GM12878 (cell line): Measurements from ENCODE around the gene B4GALT1. TPM values are rescaled to one million over a fixed set of nuclear protein-coding genes. Genes with fewer than 3 reads are reported as not detected.
A peak's percentile ranks its signal among the peaks of the same experiment; 100 is the strongest.

Source experiments
- CREM ChIP-seq: IDR thresholded peaks from 2 replicates; pipeline ENCODE4 v1.6.1; 2014; ENCODE audit warnings: antibody characterized with exemption, low read depth
- FOXK2 ChIP-seq: fragments of 450-650 bp; IDR thresholded peaks from 2 replicates; pipeline ENCODE4 v1.6.1; 2017; ENCODE audit warnings: mild to moderate bottlenecking, moderate library complexity
- IKZF2 ChIP-seq, 2 experiments: fragments of 450-650 bp; IDR thresholded peaks; 2 replicates each; pipeline ENCODE4 v1.6.1; 2017; ENCODE audit warnings: mild to moderate bottlenecking in 2 of 2, moderate library complexity in 2 of 2
- KLF5 ChIP-seq: fragments of 450-650 bp; IDR thresholded peaks from 2 replicates; pipeline ENCODE4 v1.6.1; 2014; ENCODE audit warnings: mild to moderate bottlenecking; ENCODE audit not compliant: partially characterized antibody
- MXI1 ChIP-seq: fragments of 150-350 bp; IDR thresholded peaks from 2 replicates; pipeline ENCODE4 v1.6.1; 2011; ENCODE audit warnings: low read depth, mild to moderate bottlenecking, inconsistent platforms, low read length, improper control_type of control experiment
- NKRF ChIP-seq: fragments of 450-650 bp; conservative IDR thresholded peaks from 2 replicates; pipeline ENCODE4 v1.6.1; 2017; ENCODE audit warnings: mild to moderate bottlenecking, moderate library complexity
- PBX3 ChIP-seq: IDR thresholded peaks from 2 replicates; pipeline ENCODE4 v1.6.1; 2011; ENCODE audit warnings: mild to moderate bottlenecking, low read depth, low read length, moderate library complexity; ENCODE audit not compliant: insufficient replicate concordance
- POU2F2 ChIP-seq: IDR thresholded peaks from 3 replicates; pipeline ENCODE4 v1.6.1; 2011; ENCODE audit warnings: low read depth, mild to moderate bottlenecking, low read length, borderline replicate concordance
- RAD51 ChIP-seq: fragments of 450-650 bp; IDR thresholded peaks from 2 replicates; pipeline ENCODE4 v1.6.1; 2016; ENCODE audit warnings: moderate library complexity, mild to moderate bottlenecking, inconsistent platforms
- SMAD1 ChIP-seq: fragments of 450-650 bp; IDR thresholded peaks from 2 replicates; pipeline ENCODE4 v1.6.1; 2018; ENCODE audit warnings: mild to moderate bottlenecking, low read depth; ENCODE audit not compliant: partially characterized antibody
- SPI1 ChIP-seq: IDR thresholded peaks from 2 replicates; pipeline ENCODE4 v1.6.1; 2011; ENCODE audit warnings: low read depth, mild to moderate bottlenecking, low read length, moderate library complexity, borderline replicate concordance; ENCODE audit not compliant: insufficient read depth
- TCF3 ChIP-seq: IDR thresholded peaks from 2 replicates; pipeline ENCODE4 v1.6.1; 2012; ENCODE audit warnings: low read depth, mild to moderate bottlenecking, low read length, borderline replicate concordance; ENCODE audit not compliant: insufficient read depth
- ZNF217 ChIP-seq: fragments of 450-650 bp; IDR thresholded peaks from 2 replicates; pipeline ENCODE4 v1.6.1; 2017; ENCODE audit warnings: antibody characterized with exemption, mild to moderate bottlenecking
- ZNF384 ChIP-seq: IDR thresholded peaks from 2 replicates; pipeline ENCODE4 v1.6.1; 2012; ENCODE audit warnings: low read depth, mild to moderate bottlenecking, low read length, improper control_type of control experiment, borderline replicate concordance
- polyA plus RNA-seq, 11 experiments: library from polyadenylated mRNA; depleted of rRNA in 4 of 11; unstranded in 6 of 11; stranded (reverse) in 5 of 11; fragments of >200 nt; fragmentation: Nextera tagmentation in 4 of 11; fragmentation: Illumina TruSeq in 1 of 11; extraction: Ambion mirVana in 4 of 11; extraction: Trizol in 1 of 11; gene quantifications; 1 replicate in 1 of 11; 2 replicates in 10 of 11; pipeline versions ENCODE4 v1.2.1 to v1.2.3, GENCODE V29; 2011 to 2016; ENCODE audit warnings: inconsistent platforms in 2 of 11, missing spikeins in 2 of 11, low read depth in 1 of 11
- total RNA-seq, 4 experiments: library from RNA; depleted of rRNA in 3 of 4; stranded (reverse); fragments of >200 nt in 3 of 4; fragmentation: Illumina TruSeq in 1 of 4; extraction: Trizol in 1 of 4; gene quantifications; 2 replicates each; pipeline versions ENCODE4 v1.2.1 to v1.2.3, GENCODE V29; 2013 to 2021

The B4GALT1 gene
- total and polyA plus RNA-seq, 10 of the 15 experiments (the other 5 are each of a cell fraction or from before 2014, with no cell fraction given) = 12.7 to 79.0 (median 41.0) TPM

DNA sequence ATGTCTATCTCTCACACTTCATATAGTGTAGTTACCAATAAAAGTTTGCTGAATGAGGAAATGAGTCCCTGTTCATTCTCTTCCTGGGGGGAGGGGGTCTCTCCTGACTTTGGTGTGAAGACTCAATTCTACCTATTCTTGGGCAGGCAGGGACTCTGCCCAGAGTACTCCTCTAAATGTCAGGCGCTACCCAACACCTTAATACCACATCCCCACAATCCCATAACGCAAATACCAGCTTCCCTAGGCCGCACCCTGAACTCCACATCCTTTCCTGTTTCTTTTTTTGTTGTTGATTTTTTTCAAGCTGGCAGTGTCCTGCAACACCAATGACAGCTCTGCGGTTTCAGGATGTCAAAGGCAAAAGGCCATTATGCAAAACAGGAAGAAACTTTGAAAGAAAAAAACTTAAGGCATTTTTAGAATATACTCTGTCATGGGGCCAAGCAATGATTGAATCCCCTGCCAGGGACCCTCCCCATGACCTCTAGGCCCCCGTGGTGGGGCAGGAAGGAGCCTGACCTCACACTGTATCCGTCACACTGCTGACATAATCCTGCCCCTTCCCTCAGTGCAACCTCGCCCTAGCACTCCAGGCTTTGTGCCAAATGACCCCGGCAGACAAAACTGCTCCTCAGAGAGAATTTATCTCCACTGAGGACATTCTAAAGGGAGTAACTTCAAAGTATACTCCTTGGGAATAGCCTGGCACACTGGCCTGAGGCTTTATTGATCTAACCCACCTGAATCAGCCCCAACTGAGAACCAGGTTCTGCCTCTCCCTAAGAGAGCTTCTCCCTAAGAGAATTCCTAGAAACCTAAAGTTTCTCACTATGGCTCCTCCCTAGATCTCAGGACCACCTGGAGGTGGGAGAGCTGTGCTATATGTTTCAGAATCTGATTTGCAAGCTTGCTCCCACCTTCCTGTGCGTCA is 8.0 kb downstream of the B4GALT1 start (continued):
- TF ChIP-seq MXI1 = peak; percentile 36; the same call in 1 of the 2 replicates
- TF ChIP-seq FOXK2 = no peak
- 0 out of 2 replicates have a peak, but pooled peaks have one; percentile 35 for TF ChIP-seq ZNF217
- peak; percentile 54 for TF ChIP-seq CREM
- TF ChIP-seq KLF5 = no peak
- peak; percentile 84 to 86 for TF ChIP-seq IKZF2 (IDR thresholded peaks at IDR 0.05)
- no peak for TF ChIP-seq RAD51
- no peak for TF ChIP-seq TCF3
- TF ChIP-seq SPI1 = peak; percentile 38; the same call in 1 of the 2 replicates
- TF ChIP-seq PBX3 = peak; percentile 1
- peak; percentile 81 for TF ChIP-seq ZNF384
- TF ChIP-seq NKRF = 0 out of 2 replicates have a peak, but pooled peaks have one; percentile 37
- TF ChIP-seq SMAD1 = peak; percentile 17
- peak; percentile 60; the same call in 1 of the 3 replicates for TF ChIP-seq POU2F2
